Smooth muscle cell (in vitro differentiated cells): ENCODE results near the gene PHF19. TPM values are rescaled to one million over a fixed set of nuclear protein-coding genes. Genes with fewer than 3 reads are reported as not detected.

ENCODE experiments used
- DNase-seq: peaks from one replicate; lab custom pipeline; 2025; ENCODE audit not compliant: unreplicated experiment; lab: John Stamatoyannopoulos, UW
- H2AFZ ChIP-seq: fragments of 200-600 bp; sonication (generic); 2 replicates; pipeline ENCODE4 v1.6.0; 2016; ENCODE audit warnings: antibody characterized with exemption, low read depth, mild to moderate bottlenecking
- H3F3A ChIP-seq: fragments of 200-600 bp; sonication (generic); 2 replicates; pipeline ENCODE4 v1.6.0; 2017; ENCODE audit warnings: antibody characterized with exemption, low read depth
- H3K27ac ChIP-seq: fragments of 200-600 bp; sonication (generic); 2 replicates; pipeline ENCODE4 v1.5.1; 2016; ENCODE audit warnings: low read depth, mild to moderate bottlenecking
- H3K27me3 ChIP-seq: fragments of 200-600 bp; sonication (generic); 2 replicates; pipeline ENCODE4 v1.6.1; 2016; ENCODE audit warnings: low read depth, mild to moderate bottlenecking
- H3K36me3 ChIP-seq: fragments of 200-600 bp; sonication (generic); 2 replicates; pipeline ENCODE4 v1.5.1; 2016; ENCODE audit warnings: low read depth
- H3K4me1 ChIP-seq: fragments of 200-600 bp; sonication (generic); 2 replicates; pipeline ENCODE4 v1.5.1; 2016; ENCODE audit warnings: low read depth
- H3K4me2 ChIP-seq: fragments of 200-600 bp; sonication (generic); 2 replicates; pipeline ENCODE4 v1.6.0; 2016; ENCODE audit warnings: mild to moderate bottlenecking
- H3K4me3 ChIP-seq: fragments of 200-600 bp; sonication (generic); 2 replicates; pipeline ENCODE4 v1.5.1; 2016; ENCODE audit warnings: mild to moderate bottlenecking
- H3K79me2 ChIP-seq: fragments of 200-600 bp; sonication (generic); 2 replicates; pipeline ENCODE4 v1.6.0; 2016; ENCODE audit warnings: low read depth, mild to moderate bottlenecking
- H3K9ac ChIP-seq: fragments of 200-600 bp; sonication (generic); 2 replicates; pipeline ENCODE4 v1.6.0; 2016; ENCODE audit warnings: low read depth
- H3K9me3 ChIP-seq: fragments of 200-600 bp; sonication (generic); replicated peaks from 2 replicates; pipeline ENCODE4 v1.5.1; 2016; ENCODE audit warnings: low read depth
- H4K20me1 ChIP-seq: fragments of 200-600 bp; sonication (generic); 2 replicates; pipeline ENCODE4 v1.6.0; 2016; ENCODE audit warnings: low read depth
- CTCF ChIP-seq: fragments of 200-600 bp; sonication (generic); IDR thresholded peaks from 2 replicates; pipeline ENCODE4 v1.5.1; 2017; ENCODE audit warnings: borderline replicate concordance, mild to moderate bottlenecking, antibody characterized with exemption; ENCODE audit not compliant: insufficient read depth, poor library complexity, severe bottlenecking
- WGBS: methylation state at CpG from one replicate; pipeline ENCODE4 v1.1.7; 2016; ENCODE audit warnings: low lambda C conversion rate; 5-methylcytosine and 5-hydroxymethylcytosine counted together
- polyA plus RNA-seq: library from polyadenylated mRNA; unstranded; fragments of >200 nt; fragmentation: Nextera tagmentation; extraction: Ambion mirVana; gene quantifications from 2 replicates; pipeline ENCODE4 v1.2.1, GENCODE V29; 2016
- total RNA-seq: library from RNA; depleted of rRNA; stranded (reverse); fragments of >200 nt; gene quantifications from 2 replicates; pipeline ENCODE4 v1.2.3, GENCODE V29; 2014

Gene PHF19
- total and polyA plus RNA-seq, 2 experiments from 2014 or later = 14.1 to 19.3 TPM

GRCh38 chr9:120900824-120901223 is 23.8 kb upstream of the PHF19 start:
- no peaks in the 10 kb centered on the region for H3K27me3 ChIP-seq
- no peak overlapping the region for H3K27ac ChIP-seq
- no peaks in the 10 kb centered on the region for H3K4me1 ChIP-seq
- no peaks in the 10 kb centered on the region for H3K36me3 ChIP-seq
- H3K9ac ChIP-seq = no peak overlapping the region
- no peaks in the 10 kb centered on the region for H3K79me2 ChIP-seq
- no peak for TF ChIP-seq CTCF
- no peak overlapping the region for H2AFZ ChIP-seq
- no peaks in the 10 kb centered on the region for H3K9me3 ChIP-seq
- no peak overlapping the region for H3K4me3 ChIP-seq
- H3K4me2 ChIP-seq = no peak overlapping the region
- no peaks in the 10 kb centered on the region for H4K20me1 ChIP-seq
- no peaks in the 10 kb centered on the region for H3F3A ChIP-seq
- DNase-seq = no peak
- 96% methylated on average over 3 of the region's 3 CpGs for whole genome bisulfite sequencing

GRCh38 chr9:120899490-120900068 is 22.6 kb upstream of the PHF19 start:
- Histone ChIP-seq H3K4me1 (peaks cover 3% of the 10 kb centered on the region), H3K79me2 (no peaks in the 10 kb centered on the region), H3K4me2 (no peak overlapping the region), H3K9ac (no peak overlapping the region), H3K27ac (no peak overlapping the region), H3K9me3 (no peaks in the 10 kb centered on the region), H3K4me3 (no peak overlapping the region), H2AFZ (no peak overlapping the region), H3K36me3 (no peaks in the 10 kb centered on the region), H3K27me3 (no peaks in the 10 kb centered on the region), H4K20me1 (no peaks in the 10 kb centered on the region), H3F3A (peaks cover 9% of the 10 kb centered on the region)
- TF ChIP-seq CTCF = no peak
- no peak for DNase-seq
- 88% methylated on average over 6 of the region's 6 CpGs for WGBS

GRCh38 chr9:120898396-120898795 is 21.4 kb upstream of the PHF19 start:
- DNase-seq = no peak
- Histone ChIP-seq H3K27me3 (no peaks in the 10 kb centered on the region), H3K36me3 (no peaks in the 10 kb centered on the region), H3K27ac (no peak overlapping the region), H3K9me3 (no peaks in the 10 kb centered on the region), H3K79me2 (no peaks in the 10 kb centered on the region), H3F3A (peaks cover 13% of the 10 kb centered on the region), H3K4me3 (no peak overlapping the region), H3K4me1 (peaks cover 3% of the 10 kb centered on the region), H4K20me1 (no peaks in the 10 kb centered on the region), H2AFZ (no peak overlapping the region), H3K4me2 (no peak overlapping the region), H3K9ac (no peak overlapping the region)
- TF ChIP-seq CTCF = no peak
- 86% methylated on average over 3 of the region's 3 CpGs for WGBS

- Histone ChIP-seq H3K4me2 (no peak overlapping the region), H2AFZ (no peak overlapping the region), H3K79me2 (no peaks in the 10 kb centered on the region), H3K36me3 (no peaks in the 10 kb centered on the region), H3K9ac (no peak overlapping the region), H4K20me1 (no peaks in the 10 kb centered on the region), H3K4me1 (peaks cover 3% of the 10 kb centered on the region), H3K4me3 (no peak overlapping the region), H3F3A (peaks cover 14% of the 10 kb centered on the region), H3K27ac (no peak overlapping the region), H3K27me3 (no peaks in the 10 kb centered on the region), H3K9me3 (no peaks in the 10 kb centered on the region)
- 95% methylated on average over 2 of the region's 2 CpGs for WGBS
- TF ChIP-seq CTCF = no peak
- no peak for DNase-seq
These were observed 19.0 kb upstream of the PHF19 start for GRCh38 chr9:120895951-120896350.
